HCT116 (cell line): Measurements from ENCODE around the gene PLCG2. TPM values are rescaled to one million over a fixed set of nuclear protein-coding genes. Genes with fewer than 3 reads are reported as not detected.

Experiments used
- ATAC-seq: fragments of 200-7000 bp; cut with Tn5 transposase; 2 replicates; pipeline ENCODE4 v1.9.1; 2020; ENCODE audit warnings: mild to moderate bottlenecking, moderate library complexity
- BruUV-seq: library from RNA; stranded (reverse); fragments of 400-500 nt; replicated peaks from 2 replicates; lab custom pipeline; 2021; lab: Mats Ljungman, UMichigan
- CTCF ChIA-PET: fragments of 300-600 bp; sonication (Branson Sonifier 250); formaldehyde crosslinking; loops from one replicate; lab custom pipeline; 2021; ENCODE audit warnings: antibody characterized with exemption; lab: Charles Lee
- POLR2A ChIA-PET: fragments of 300-600, 350-600 bp; sonication (Branson Sonifier 250); formaldehyde crosslinking; loops from one replicate; lab custom pipeline; 2021; ENCODE audit warnings: antibody characterized with exemption; lab: Charles Lee
- RAD21 ChIA-PET, 2 experiments: fragments of 300-600 bp; sonication (Branson Sonifier 250); formaldehyde crosslinking; loops; one replicate each; lab custom pipeline; 2023; ENCODE audit warnings: low total read pairs in 2 of 2; ENCODE audit not compliant: uncharacterized antibody in 2 of 2, unreplicated experiment in 2 of 2, low non-redundant PET in 1 of 2; lab: Charles Lee
- DNase-seq: peaks from one replicate; pipeline ENCODE4 v3.0.0-alpha.2; 2010; ENCODE audit warnings: low read depth, low spot score
- H2AFZ ChIP-seq: fragments of 200-600 bp; shearing (Covaris generic), sonication (generic); 2 replicates; pipeline ENCODE4 v1.6.1; 2017; ENCODE audit warnings: low read depth, mixed run types, mixed read lengths, antibody characterized with exemption, low read length; ENCODE audit not compliant: poor library complexity, severe bottlenecking
- H3K27ac ChIP-seq: 2 replicates; pipeline ENCODE4 v1.5.1; 2012; ENCODE audit warnings: low read depth, low read length
- H3K27me3 ChIP-seq: fragments of 200-600 bp; sonication (generic); 2 replicates; pipeline ENCODE4 v1.6.1; 2016; ENCODE audit warnings: mixed run types, low read length, mixed read lengths; ENCODE audit not compliant: insufficient read depth
- H3K36me3 ChIP-seq, 2 experiments: fragments of 200-500 bp in 1 of 2; fragments of 200-600 bp in 1 of 2; sonication (Bioruptor generic) in 1 of 2; sonication (generic) in 1 of 2; 2 replicates each; pipeline versions ENCODE4 v1.5.1 to v1.6.1; 2014 to 2016; ENCODE audit warnings: low read length in 2 of 2, inconsistent platforms in 1 of 2, mixed read lengths in 1 of 2, mixed run types in 1 of 2; ENCODE audit not compliant: insufficient read depth in 2 of 2, control insufficient read depth in 1 of 2
- H3K4me1 ChIP-seq, 2 experiments: fragments of 200-600 bp in 1 of 2; sonication (generic) in 1 of 2; 2 replicates each; pipeline versions ENCODE4 v1.5.1 to v1.6.1; 2012 to 2017; ENCODE audit warnings: low read length in 2 of 2, inconsistent platforms in 1 of 2, mild to moderate bottlenecking in 1 of 2, mixed read lengths in 1 of 2, mixed run types in 1 of 2, moderate library complexity in 1 of 2; ENCODE audit not compliant: insufficient read depth in 2 of 2, control insufficient read depth in 1 of 2
- H3K4me2 ChIP-seq: fragments of 200-600 bp; sonication (generic); 2 replicates; pipeline ENCODE4 v1.6.1; 2017; ENCODE audit warnings: mixed run types, low read length, mixed read lengths
- H3K4me3 ChIP-seq, 2 experiments: fragments of 200-600 bp in 1 of 2; sonication (generic) in 1 of 2; replicated peaks in 1 of 2; 2 replicates each; pipeline ENCODE4 v1.5.1; 2011 to 2016; ENCODE audit warnings: low read length in 2 of 2, control low read depth in 1 of 2, low read depth in 1 of 2, mild to moderate bottlenecking in 1 of 2, mixed read lengths in 1 of 2, mixed run types in 1 of 2
- H3K79me2 ChIP-seq: fragments of 200-600 bp; sonication (generic); 2 replicates; pipeline ENCODE4 v1.6.1; 2017; ENCODE audit warnings: mild to moderate bottlenecking, mixed run types, low read length, moderate library complexity, mixed read lengths; ENCODE audit not compliant: insufficient read depth
- H3K9ac ChIP-seq: fragments of 200-600 bp; sonication (generic); 2 replicates; pipeline ENCODE4 v1.6.1; 2016; ENCODE audit warnings: low read length, mixed read lengths
- H3K9me2 ChIP-seq: fragments of 200-600 bp; sonication (generic), shearing (Covaris generic); 2 replicates; pipeline ENCODE4 v1.6.1; 2017; ENCODE audit warnings: mixed run types, mild to moderate bottlenecking, moderate library complexity; ENCODE audit not compliant: insufficient read depth
- H3K9me3 ChIP-seq, 2 experiments: fragments of 200-500 bp in 1 of 2; fragments of 200-600 bp in 1 of 2; sonication (Bioruptor generic) in 1 of 2; sonication (generic) in 1 of 2; 2 replicates each; pipeline ENCODE4 v1.6.1; 2014 to 2017; ENCODE audit warnings: low read length in 2 of 2, mixed read lengths in 2 of 2, inconsistent platforms in 1 of 2, low read depth in 1 of 2, mild to moderate bottlenecking in 1 of 2, mixed run types in 1 of 2, moderate library complexity in 1 of 2; ENCODE audit not compliant: control insufficient read depth in 1 of 2, insufficient read depth in 1 of 2
- H4K20me1 ChIP-seq: fragments of 200-600 bp; sonication (generic), shearing (Covaris generic); 2 replicates; pipeline ENCODE4 v1.6.1; 2017; ENCODE audit warnings: mixed run types, mild to moderate bottlenecking, moderate library complexity; ENCODE audit not compliant: insufficient read depth
- POLR2A ChIP-seq: IDR thresholded peaks from 2 replicates; pipeline ENCODE4 v1.7.0; 2011; ENCODE audit warnings: borderline replicate concordance; ENCODE audit not compliant: insufficient read depth, insufficient read length; ENCODE audit errors: extremely low read depth
- POLR2AphosphoS5 ChIP-seq: IDR thresholded peaks from 2 replicates; pipeline ENCODE4 v1.6.1; 2011; ENCODE audit warnings: mild to moderate bottlenecking, low read depth, low read length, moderate library complexity
- REST ChIP-seq: IDR thresholded peaks from 2 replicates; pipeline ENCODE4 v1.6.1; 2012; ENCODE audit warnings: low read depth
- YY1 ChIP-seq: IDR thresholded peaks from 2 replicates; pipeline ENCODE4 v1.6.1; 2011; ENCODE audit warnings: low read length, low read depth, moderate library complexity, mild to moderate bottlenecking; ENCODE audit not compliant: insufficient replicate concordance; ENCODE audit errors: extremely low read depth
- ZFX ChIP-seq: fragments of 450-650 bp; IDR thresholded peaks from 2 replicates; pipeline ENCODE4 v1.6.1; 2017
- intact Hi-C: fragments of 100-400 bp; cut with micrococcal nuclease; formaldehyde crosslinking; loops from 2 replicates; pipeline ENCODE4 v1.10.0; 2022
- total RNA-seq: library from RNA; stranded (reverse); gene quantifications from one replicate; pipeline ENCODE4 v1.2.1, GENCODE V29; 2021; ENCODE audit not compliant: unreplicated experiment

PLCG2 gene
- total RNA-seq, 1 experiment from 2014 or later: 31.2 TPM

GRCh38 chr16:81745704-81746558 is 33.2 kb upstream of the PLCG2 start:
- peaks cover 4 to 22% of the 10 kb centered on the region in 2 experiments; a peak in 3 of 4 replicates for H3K4me1 ChIP-seq
- intact Hi-C loops: loop anchor here (5.0 kb wide), 1 partner anchor 126 kb away; no protein-coding TSS in a partner anchor
- H3K9me2 ChIP-seq: no peaks in the 10 kb centered on the region
- ATAC-seq (peak; percentile 90), DNase-seq (peak; percentile 42)
- H3K4me3 ChIP-seq: peak overlapping the region; percentile 57 to 58
- no peaks in the 10 kb centered on the region for H3K9me3 ChIP-seq
- ChIA-PET RAD21 (no interaction called here), CTCF (no interaction called here), POLR2A (no interaction called here)
- H2AFZ ChIP-seq: peak overlapping the region; percentile 76
- peak overlapping the region; percentile 30 for H3K27ac ChIP-seq
- H4K20me1 ChIP-seq: no peaks in the 10 kb centered on the region
- H3K27me3 ChIP-seq: no peaks in the 10 kb centered on the region
- TSS peak; percentile 97 for BruUV-seq
- H3K4me2 ChIP-seq: peak overlapping the region; percentile 79
- H3K9ac ChIP-seq: peak overlapping the region; percentile 43
- H3K79me2 ChIP-seq: no peaks in the 10 kb centered on the region
- no peak for TF ChIP-seq REST
- peak; percentile 90 for TF ChIP-seq POLR2AphosphoS5
- peak; percentile 83 for TF ChIP-seq YY1
- TF ChIP-seq ZFX: peak; percentile 8; the same call in 1 of the 2 replicates
- TF ChIP-seq POLR2A: peak; percentile 78
- TF ChIP-seq, all 23 proteins: peak for 4
- H3K36me3 ChIP-seq: no peaks in the 10 kb centered on the region
